LoVo (cell line): ENCODE measurements around the gene C1QTNF8.

Source experiments
- DNase-seq: peaks from one replicate; pipeline ENCODE4 v3.0.0-alpha.2; 2016; ENCODE audit warnings: low spot score

The C1QTNF8 gene

DNA sequence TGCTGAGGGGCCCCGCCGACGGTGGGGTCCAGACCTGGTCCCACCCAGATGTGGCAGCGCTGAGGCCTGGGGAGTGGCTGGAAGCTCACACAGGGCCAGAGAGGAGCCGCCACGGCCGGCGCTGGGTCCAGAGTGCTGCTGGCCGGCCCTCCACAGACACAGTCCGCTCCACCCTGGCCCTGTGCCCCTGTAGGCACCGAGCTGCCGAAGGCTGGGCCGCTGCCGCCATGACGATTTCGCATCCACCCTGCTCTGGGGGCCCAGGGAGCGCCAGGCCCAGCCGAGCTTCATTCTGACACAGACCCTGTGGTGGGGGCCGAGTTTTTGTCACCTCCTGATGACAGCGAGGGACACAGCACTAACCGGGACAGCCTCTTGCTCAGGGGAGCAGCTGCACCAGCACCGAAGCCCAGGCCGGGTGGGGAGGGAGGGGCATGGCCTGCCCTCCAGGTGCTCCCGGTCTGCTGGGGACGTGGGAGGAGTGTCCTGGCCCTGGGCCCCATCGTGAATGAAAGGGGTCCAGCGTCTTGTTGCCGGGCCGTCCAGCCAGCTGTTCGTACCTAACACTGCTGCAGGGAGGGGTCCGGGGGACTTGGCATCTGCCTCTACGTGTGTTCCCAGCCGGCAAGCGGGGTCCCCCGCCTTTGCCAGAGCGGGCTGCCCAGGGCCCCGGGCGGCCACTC is 50.6 kb downstream of the C1QTNF8 start:
- no peak for DNase-seq

DNA sequence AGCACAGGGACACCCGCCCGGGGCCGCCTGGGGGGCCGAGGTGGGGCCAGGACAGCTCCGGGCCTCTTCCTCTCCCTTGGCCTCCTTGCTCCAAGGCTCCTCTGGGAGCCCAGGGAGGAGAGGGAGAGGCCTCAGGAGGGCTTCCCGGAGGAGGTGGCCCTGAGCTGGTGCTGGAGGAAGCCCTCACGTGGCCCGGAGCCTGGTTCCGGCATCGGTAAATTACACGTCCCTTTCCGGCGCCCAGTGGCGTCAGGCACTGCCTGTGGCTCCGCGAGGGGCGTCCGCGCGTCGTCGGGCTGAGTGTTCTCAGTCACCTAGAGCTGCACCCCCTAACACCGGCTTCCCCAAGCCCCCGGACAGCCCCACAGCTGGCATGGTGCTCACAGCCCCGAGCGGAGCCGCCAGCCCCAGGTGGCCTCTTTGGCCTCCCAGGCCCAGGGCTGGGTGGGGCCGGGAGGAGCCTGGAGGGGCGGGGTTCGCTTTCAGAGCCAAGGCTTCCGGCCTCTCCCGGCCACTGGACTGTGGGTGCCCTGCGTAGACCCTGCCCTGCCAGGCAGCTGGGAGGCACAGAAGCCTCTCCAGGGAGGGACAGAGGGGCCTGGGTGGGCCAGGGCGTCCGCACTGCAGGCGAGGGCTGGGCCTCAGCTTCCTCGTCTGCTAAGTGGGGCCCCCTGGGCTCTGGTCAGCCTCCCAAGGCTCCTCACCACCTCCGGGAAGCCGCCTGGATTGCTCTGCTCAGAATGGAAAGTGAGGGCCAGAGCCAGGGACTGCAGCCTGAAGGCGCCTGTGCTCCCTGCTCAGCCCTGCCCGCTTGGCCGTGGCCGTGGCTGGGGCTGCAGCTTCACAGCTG is 51.4 kb downstream of the C1QTNF8 start:
- no peak for DNase-seq

DNA sequence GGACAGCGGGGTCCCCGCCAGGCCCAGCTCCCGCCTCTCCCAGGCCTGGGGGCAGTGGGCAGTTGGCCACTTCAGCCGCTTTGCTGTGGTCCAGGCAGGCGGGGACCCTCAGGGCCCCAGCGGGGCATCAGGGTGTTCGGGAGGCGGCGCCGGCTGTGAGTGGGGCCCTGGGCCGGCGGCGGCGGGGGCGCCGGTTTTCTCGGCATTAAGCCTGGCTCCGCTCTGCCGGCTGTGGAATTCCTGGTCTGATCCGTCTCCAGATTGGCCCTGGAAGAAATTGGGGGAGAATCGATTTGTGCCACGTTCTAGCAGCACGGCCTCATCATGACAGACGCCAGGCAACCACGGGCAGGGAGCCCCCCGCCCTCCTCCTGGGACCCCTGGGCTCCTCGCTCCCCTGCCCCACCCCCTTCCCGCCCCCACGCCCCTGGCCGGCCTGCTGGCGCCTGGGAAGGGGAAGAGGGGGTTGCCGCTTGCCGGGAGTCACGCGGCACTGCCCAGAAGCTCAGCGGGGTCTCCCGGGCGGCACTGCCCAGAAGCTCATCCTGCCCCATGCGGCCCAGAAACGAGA is 52.1 kb downstream of the C1QTNF8 start:
- no peak for DNase-seq

DNA sequence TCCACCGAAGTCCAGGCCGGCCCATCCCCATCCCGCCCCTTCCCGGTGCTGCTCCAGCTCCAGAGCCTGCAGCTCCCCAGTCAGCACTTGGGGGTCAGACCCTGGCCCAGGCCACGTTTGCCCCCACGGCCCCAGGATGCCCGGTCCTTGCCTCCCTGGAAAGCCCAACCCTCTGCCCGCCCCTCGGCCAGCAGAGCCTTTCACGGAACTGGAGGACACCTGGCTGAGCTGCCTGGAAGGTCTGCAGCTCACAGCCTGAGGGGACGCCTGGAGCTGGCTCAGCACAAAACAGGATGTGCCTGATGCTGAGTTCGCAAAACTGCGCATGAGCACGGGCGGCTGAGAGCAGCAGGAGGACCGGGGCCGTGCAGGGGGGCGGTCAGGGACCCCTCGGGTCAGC is 53.2 kb downstream of the C1QTNF8 start:
- DNase-seq, result no peak

DNA sequence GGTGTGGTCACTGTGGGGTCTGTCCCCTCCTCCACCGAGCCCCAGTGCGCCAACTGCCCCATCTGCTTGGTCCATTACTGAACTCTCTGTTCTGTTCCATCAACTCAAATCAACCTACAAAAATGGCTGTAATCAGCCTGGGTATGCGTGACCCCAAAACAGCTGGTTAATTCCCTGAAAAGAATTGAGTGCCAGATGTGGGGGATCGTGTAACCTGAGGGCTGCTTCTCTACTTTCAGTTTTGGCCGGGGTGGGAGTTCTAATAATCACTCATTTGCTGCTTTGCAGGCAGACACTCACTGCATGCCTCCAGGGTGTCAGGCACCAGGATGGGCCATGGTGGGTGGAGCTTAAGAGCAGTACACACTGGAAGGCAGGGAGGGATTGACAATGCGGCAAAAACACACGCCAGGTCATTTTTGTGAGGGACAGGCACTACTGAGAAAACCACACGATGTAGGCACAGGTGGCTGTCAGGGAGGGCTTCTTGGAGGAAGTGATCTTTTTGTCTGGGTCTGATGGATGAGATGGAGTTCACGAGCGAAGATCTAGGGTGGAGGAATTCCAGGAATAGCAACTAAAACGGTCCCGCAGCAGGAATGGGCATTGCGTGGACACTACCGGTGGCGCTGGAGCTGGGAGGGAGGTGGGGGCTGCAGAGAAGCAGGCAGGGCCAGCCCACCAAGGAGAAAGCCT is 53.8 kb downstream of the C1QTNF8 start:
- DNase-seq, result no peak

DNA sequence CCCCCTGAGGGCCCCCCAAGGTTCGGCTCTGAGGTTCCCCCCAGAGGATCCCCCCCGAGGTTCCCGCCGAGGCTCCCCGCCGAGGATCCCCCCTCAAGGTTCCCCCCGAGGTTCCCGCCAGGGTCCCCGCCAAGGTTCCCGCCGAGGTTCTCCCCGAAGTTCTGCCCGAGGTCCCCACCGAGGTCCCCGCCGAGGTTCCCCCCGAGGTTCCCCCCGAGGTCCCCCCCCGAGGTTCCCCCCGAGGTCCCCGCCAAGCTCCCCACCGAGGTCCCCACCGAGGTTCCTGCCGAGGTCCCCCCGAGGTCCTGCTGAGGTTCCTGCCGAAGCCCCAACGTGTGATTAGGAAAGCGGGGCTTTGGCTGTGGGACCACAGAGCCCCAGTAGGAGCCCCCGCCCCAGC is 55.7 kb downstream of the C1QTNF8 start:
- DNase-seq, result no peak

DNA sequence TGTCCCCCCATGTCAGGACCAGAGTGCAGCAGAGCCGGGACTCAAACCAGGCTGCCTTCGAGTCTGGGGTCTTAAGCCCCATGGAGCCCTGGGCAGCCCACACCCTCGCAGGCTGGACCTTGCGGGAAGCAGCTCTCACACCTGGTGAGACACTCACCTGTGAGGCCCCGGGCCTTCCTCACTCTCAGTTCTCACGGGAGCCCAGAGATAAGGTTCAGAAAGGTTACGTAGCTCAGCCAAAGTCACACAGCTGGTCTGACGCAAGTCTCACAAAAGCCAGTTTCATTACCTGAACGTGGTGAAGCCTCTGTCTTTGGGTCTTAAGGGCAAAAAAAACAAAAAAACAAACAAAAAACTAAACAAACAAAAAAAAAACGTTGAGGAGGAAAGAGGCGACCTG is 56.3 kb downstream of the C1QTNF8 start:
- DNase-seq, result no peak

DNA sequence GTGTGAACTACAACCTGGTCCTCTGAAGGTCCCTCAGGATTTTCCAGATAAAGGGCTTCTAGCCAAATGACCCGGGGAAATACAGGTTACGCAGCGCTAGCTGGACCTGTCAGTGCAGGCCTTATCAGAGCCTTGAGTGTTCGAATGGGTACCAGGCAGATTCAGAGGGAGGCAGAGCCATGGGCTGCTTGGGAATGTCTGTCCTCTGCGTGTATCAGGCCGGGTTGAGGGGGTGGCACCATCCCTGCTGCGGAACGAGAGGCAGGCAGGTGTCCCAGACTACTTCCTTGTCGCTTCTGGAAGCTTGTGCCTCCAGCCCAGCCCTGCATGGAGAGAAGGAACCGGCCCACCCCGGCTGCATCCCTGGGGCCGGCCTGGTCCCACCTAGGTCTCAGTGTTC is 57.1 kb downstream of the C1QTNF8 start:
- no peak for DNase-seq
